Smooth muscle cell of the coronary artery (primary cell): ENCODE data around the gene GRIK5. TPM values are rescaled to one million over a fixed set of nuclear protein-coding genes. Genes with fewer than 3 reads are reported as not detected.

ENCODE experiments used
- total RNA-seq: library from RNA; depleted of rRNA; stranded (reverse); fragments of >200 nt; gene quantifications from 2 replicates; pipeline ENCODE4 v1.2.3, GENCODE V29; 2014; ENCODE audit warnings: low replicate concordance

Gene GRIK5
- 0.23 TPM in 1 of 2 replicates, not detected in the other for total RNA-seq

GRCh38 chr19:42069619-42070351 lies at the start of gene GRIK5:
Gene GRIK5 (minus strand): TSS chr19:42070206. CDS start chr19:42065770, 4,436 bp downstream.

GRCh38 chr19:42075616-42076379 lies 5.8 kb upstream of the GRIK5 start, which contains the start of gene ZNF574:
Gene ZNF574 (plus strand): TSS chr19:42076166. CDS start chr19:42078607, 2,441 bp downstream.

GRCh38 chr19:41993612-41994483 lies 76.2 kb downstream of the GRIK5 start, which contains the start of gene ATP1A3:
Gene ATP1A3 (minus strand): TSS chr19:41994230. CDS start chr19:41994076, 154 bp downstream.

GRCh38 chr19:41959056-41960053 lies 110.7 kb downstream of the GRIK5 start, which contains the start of gene RABAC1:
Gene RABAC1 (minus strand): TSS chr19:41959321. CDS start chr19:41959292, 29 bp downstream.

Other genes starting within 250 kb of the GRIK5 start
- not detected in 2 replicates for gene LYPD4, start 225.5 kb downstream of the GRIK5 start, total RNA-seq
- gene DMRTC2, start 225.2 kb downstream of the GRIK5 start, total RNA-seq, result not detected in 2 replicates
- 1,770 and 2,154 TPM in 2 replicates for gene RPS19, start 210.0 kb downstream of the GRIK5 start, total RNA-seq
- not detected in 2 replicates for gene CD79A, start 192.9 kb downstream of the GRIK5 start, total RNA-seq
- gene ARHGEF1, start 187.0 kb downstream of the GRIK5 start, total RNA-seq, result 19.0 and 33.1 TPM in 2 replicates
- under 0.01 TPM in 1 of 2 replicates, not detected in the other for gene ERFL, start 141.8 kb downstream of the GRIK5 start, total RNA-seq
- 317 and 368 TPM in 2 replicates for gene RABAC1, start 110.9 kb downstream of the GRIK5 start, total RNA-seq
- gene ATP1A3, start 76.0 kb downstream of the GRIK5 start, total RNA-seq, result not detected in 2 replicates
- 6.6 and 8.2 TPM in 2 replicates for gene ZNF574, start 6.0 kb upstream of the GRIK5 start, total RNA-seq
- gene POU2F2, start 62.2 kb upstream of the GRIK5 start, total RNA-seq, result 0.08 and 0.12 TPM in 2 replicates
- gene DEDD2, start 147.5 kb upstream of the GRIK5 start, total RNA-seq, result 10.8 and 16.6 TPM in 2 replicates
- gene ZNF526, start 150.1 kb upstream of the GRIK5 start, total RNA-seq, result 10.1 and 12.5 TPM in 2 replicates
- gene GSK3A, start 172.4 kb upstream of the GRIK5 start, total RNA-seq, result 4.9 and 7.9 TPM in 2 replicates
- 10.6 and 20.4 TPM in 2 replicates for gene ERF, start 184.9 kb upstream of the GRIK5 start, total RNA-seq
- gene CIC, start 199.0 kb upstream of the GRIK5 start, total RNA-seq, result 9.4 and 11.2 TPM in 2 replicates
- 0.15 TPM in 1 of 2 replicates, not detected in the other for gene PRR19, start 231.9 kb upstream of the GRIK5 start, total RNA-seq
- 8.4 and 30.9 TPM in 2 replicates for gene PAFAH1B3, start 232.4 kb upstream of the GRIK5 start, total RNA-seq
- 0.12 TPM in 1 of 2 replicates, not detected in the other for gene TMEM145, start 243.1 kb upstream of the GRIK5 start, total RNA-seq